Measurements from ENCODE around the gene OTOF. TPM values are rescaled to one million over a fixed set of nuclear protein-coding genes. Genes with fewer than 3 reads are reported as not detected.
A peak's percentile ranks its signal among the peaks of the same experiment; 100 is the strongest.

Gene OTOF
- total and polyA plus RNA-seq, 7 donors: 0.14 to 2.2 (median 0.34) TPM

- DNase-seq: no peak
- H3K27me3 ChIP-seq (ENCODE audit: insufficient read depth in 3 of 3, low read length in 2 of 3): peaks cover 0 to 6% (median 0%) of the 10 kb centered on the region in 3 donors
- no peak overlapping the region for H3K27ac ChIP-seq
- intact Hi-C loops (cut with DNase I): no loop called here
- H3K4me1 ChIP-seq: no peaks in the 10 kb centered on the region
- no peak for TF ChIP-seq CTCF (IDR thresholded peaks at IDR 0.05)
- no peak for ATAC-seq
- no peaks in the 10 kb centered on the region for H3K36me3 ChIP-seq (ENCODE audit: insufficient read depth in 1 of 2, low read depth in 1 of 2)
- no peak overlapping the region for H3K4me3 ChIP-seq
- H3K9me3 ChIP-seq: no peaks in the 10 kb centered on the region
Observed at GRCh38 chr2:26507088-26507487, 29.2 kb upstream of the OTOF start.

- no peak for TF ChIP-seq CTCF (IDR thresholded peaks at IDR 0.05)
- Histone ChIP-seq H3K36me3 (ENCODE audit: insufficient read depth in 1 of 2, low read depth in 1 of 2) (no peaks in the 10 kb centered on the region), H3K27ac (no peak overlapping the region), H3K9me3 (no peaks in the 10 kb centered on the region), H3K4me3 (no peak overlapping the region), H3K4me1 (no peaks in the 10 kb centered on the region), H3K27me3 (ENCODE audit: insufficient read depth in 3 of 3, low read length in 2 of 3) (peaks cover 0 to 6% (median 0%) of the 10 kb centered on the region in 3 donors)
- WGBS, 3 donors: 69 to 77% (median 75%) methylated on average over 4 of the region's 4 CpGs
- DNase-seq (no peak), ATAC-seq (no peak)
- intact Hi-C loops (cut with DNase I): no loop called here
Observed at GRCh38 chr2:26506279-26506678, 28.4 kb upstream of the OTOF start.

GRCh38 chr2:26504002-26504401, 26.1 kb upstream of the OTOF start:
- WGBS, 3 donors: 47 to 60% (median 48%) methylated on average over 13 of the region's 13 CpGs
- peak in 1 of 2 donors; percentile 23 for DNase-seq
- Histone ChIP-seq H3K27me3 (ENCODE audit: insufficient read depth in 3 of 3, low read length in 2 of 3) (peaks cover 0 to 6% (median 0%) of the 10 kb centered on the region in 3 donors), H3K36me3 (ENCODE audit: insufficient read depth in 1 of 2, low read depth in 1 of 2) (no peaks in the 10 kb centered on the region), H3K4me1 (no peaks in the 10 kb centered on the region), H3K9me3 (no peaks in the 10 kb centered on the region), H3K4me3 (peak overlapping the region; percentile 46), H3K27ac (no peak overlapping the region)
- no peak for ATAC-seq
- intact Hi-C loops (cut with DNase I): loop anchor here in 1 of 2 donors (2.0 to 5.0 kb wide), 3 partner anchors 73 to 157 kb away; partner anchors contain the start of genes ADGRF3 and SELENOI
- TF ChIP-seq CTCF (IDR thresholded peaks at IDR 0.05): no peak

GRCh38 chr2:26503231-26503880, 25.4 kb upstream of the OTOF start:
- Histone ChIP-seq H3K27ac (no peak overlapping the region), H3K9me3 (no peaks in the 10 kb centered on the region), H3K4me3 (peak overlapping the region; percentile 46), H3K4me1 (no peaks in the 10 kb centered on the region), H3K27me3 (ENCODE audit: insufficient read depth in 3 of 3, low read length in 2 of 3) (peaks cover 0 to 6% (median 0%) of the 10 kb centered on the region in 3 donors), H3K36me3 (ENCODE audit: insufficient read depth in 1 of 2, low read depth in 1 of 2) (no peaks in the 10 kb centered on the region)
- DNase-seq (peak; percentile 71 to 87), ATAC-seq (peak; percentile 96 to 99 (median 98))
- peak; percentile 72 for TF ChIP-seq CTCF (IDR thresholded peaks at IDR 0.05)
- intact Hi-C loops (cut with DNase I): loop anchor here in 1 of 2 donors (5.0 kb wide), 2 partner anchors 106 to 156 kb away; partner anchors contain the start of genes ADGRF3 and SELENOI
- WGBS, 3 donors: 1 to 3% (median 2%) methylated on average over 35 to 41 of the region's 41 CpGs
